IMR-90 (cell line): ENCODE measurements around the gene ADAP1. TPM values are rescaled to one million over a fixed set of nuclear protein-coding genes. Genes with fewer than 3 reads are reported as not detected.

ENCODE experiments used
- ATAC-seq: fragments of 200-7000 bp; cut with Tn5 transposase; 2 replicates; pipeline ENCODE4 v1.9.1; 2020; ENCODE audit warnings: low read depth, mild to moderate bottlenecking, moderate library complexity
- BruUV-seq: library from RNA; stranded (reverse); fragments of 400-500 nt; replicated peaks from 2 replicates; lab custom pipeline; 2021; lab: Mats Ljungman, UMichigan
- CTCF ChIA-PET: fragments of 300-600 bp; formaldehyde crosslinking; extraction: SDS; loops from one replicate; lab custom pipeline; 2021; ENCODE audit warnings: antibody characterized with exemption; lab: Yijun Ruan, JAX
- POLR2A ChIA-PET: fragments of 300-600 bp; sonication (Branson Sonifier 250); formaldehyde crosslinking; loops from one replicate; lab custom pipeline; 2022; ENCODE audit warnings: antibody characterized with exemption; ENCODE audit not compliant: unreplicated experiment; lab: Charles Lee
- DNase-seq: peaks from one replicate; pipeline ENCODE4 v3.0.0; 2013
- H2AFZ ChIP-seq: replicated peaks from 2 replicates; pipeline ENCODE3; 2013; ENCODE audit warnings: low read length, mild to moderate bottlenecking; ENCODE audit not compliant: poor library complexity
- H2AK5ac ChIP-seq: 2 replicates; pipeline ENCODE4 v1.6.1; 2013; ENCODE audit warnings: low read depth, low read length, inconsistent platforms
- H2AK9ac ChIP-seq: replicated peaks from 2 replicates; pipeline ENCODE3; 2013; ENCODE audit warnings: mild to moderate bottlenecking, low read depth, low read length, moderate library complexity; ENCODE audit not compliant: poor library complexity
- H2BK120ac ChIP-seq: 2 replicates; pipeline ENCODE4 v1.6.1; 2013; ENCODE audit warnings: low read depth, low read length, inconsistent platforms
- H2BK15ac ChIP-seq: 3 replicates; pipeline ENCODE4 v1.6.1; 2013; ENCODE audit warnings: low read depth, low read length, inconsistent platforms
- H2BK20ac ChIP-seq: 2 replicates; pipeline ENCODE4 v1.6.1; 2013; ENCODE audit warnings: low read depth, mild to moderate bottlenecking, inconsistent platforms, low read length, moderate library complexity
- H2BK5ac ChIP-seq: 2 replicates; pipeline ENCODE4 v1.6.1; 2013; ENCODE audit warnings: mild to moderate bottlenecking, low read depth, low read length, inconsistent platforms; ENCODE audit not compliant: poor library complexity, severe bottlenecking
- H3K14ac ChIP-seq: replicated peaks from 2 replicates; pipeline ENCODE4 v1.6.1; 2013; ENCODE audit warnings: low read depth, low read length, inconsistent platforms
- H3K18ac ChIP-seq: 2 replicates; pipeline ENCODE4 v1.6.1; 2013; ENCODE audit warnings: low read depth, low read length, control low read depth
- H3K23ac ChIP-seq: 2 replicates; pipeline ENCODE4 v1.6.1; 2013; ENCODE audit warnings: low read depth, low read length, inconsistent platforms
- H3K27ac ChIP-seq: 2 replicates; pipeline ENCODE4 v1.5.1; 2013; ENCODE audit warnings: mild to moderate bottlenecking, control low read depth, low read length; ENCODE audit not compliant: insufficient read depth
- H3K27me3 ChIP-seq: 2 replicates; pipeline ENCODE4 v1.6.1; 2013; ENCODE audit warnings: low read length; ENCODE audit not compliant: control insufficient read depth, insufficient read depth
- H3K36me3 ChIP-seq: 2 replicates; pipeline ENCODE4 v1.6.1; 2013; ENCODE audit warnings: low read length, mixed read lengths; ENCODE audit not compliant: control insufficient read depth, insufficient read depth
- H3K4ac ChIP-seq: 2 replicates; pipeline ENCODE4 v1.6.1; 2013; ENCODE audit warnings: low read depth, low read length, inconsistent platforms
- H3K4me1 ChIP-seq: 2 replicates; pipeline ENCODE4 v1.6.1; 2013; ENCODE audit warnings: low read length, mixed read lengths; ENCODE audit not compliant: control insufficient read depth, insufficient read depth
- H3K4me2 ChIP-seq: 2 replicates; pipeline ENCODE4 v1.6.1; 2013; ENCODE audit warnings: low read depth, mild to moderate bottlenecking, control low read depth, low read length, moderate library complexity
- H3K4me3 ChIP-seq: 2 replicates; pipeline ENCODE4 v1.5.1; 2013; ENCODE audit warnings: low read depth, mild to moderate bottlenecking, control low read depth, low read length, moderate library complexity; ENCODE audit not compliant: insufficient read depth
- H3K56ac ChIP-seq: 2 replicates; pipeline ENCODE4 v1.6.1; 2013; ENCODE audit warnings: low read length, inconsistent platforms; ENCODE audit not compliant: insufficient read depth; ENCODE audit errors: extremely low read depth
- H3K79me1 ChIP-seq, 2 experiments: 2 replicates each; pipeline ENCODE4 v1.6.1; 2013; ENCODE audit warnings: low read length in 2 of 2, inconsistent platforms in 1 of 2, low read depth in 1 of 2
- H3K9ac ChIP-seq: 2 replicates; pipeline ENCODE4 v1.6.1; 2013; ENCODE audit warnings: low read depth, low read length, control low read depth
- H3K9me1 ChIP-seq: 2 replicates; pipeline ENCODE4 v1.6.1; 2013; ENCODE audit warnings: low read length, inconsistent platforms; ENCODE audit not compliant: insufficient read depth
- H3K9me3 ChIP-seq: 2 replicates; pipeline ENCODE4 v1.6.1; 2013; ENCODE audit warnings: low read length; ENCODE audit not compliant: control insufficient read depth, insufficient read depth
- H4K20me1 ChIP-seq: 2 replicates; pipeline ENCODE4 v1.6.1; 2013; ENCODE audit warnings: low read length, inconsistent platforms; ENCODE audit not compliant: insufficient read depth
- H4K5ac ChIP-seq: 2 replicates; pipeline ENCODE4 v1.6.1; 2013; ENCODE audit warnings: mild to moderate bottlenecking, low read depth, low read length, control low read depth
- H4K8ac ChIP-seq, 2 experiments: 2 replicates each; pipeline ENCODE4 v1.6.1; 2013; ENCODE audit warnings: low read depth in 2 of 2, low read length in 2 of 2, control low read depth in 1 of 2, inconsistent platforms in 1 of 2
- H4K91ac ChIP-seq: 2 replicates; pipeline ENCODE4 v1.6.1; 2013; ENCODE audit warnings: low read depth, low read length, inconsistent platforms; ENCODE audit not compliant: insufficient read depth
- CHD1 ChIP-seq: IDR thresholded peaks from 2 replicates; pipeline ENCODE4 v1.6.1; 2012; ENCODE audit warnings: low read depth, low read length, improper control_type of control experiment
- CTCF ChIP-seq: conservative IDR thresholded peaks from 2 replicates; pipeline ENCODE4 v1.5.1; 2012; ENCODE audit warnings: mild to moderate bottlenecking, low read depth, low read length, improper control_type of control experiment
- ELK1 ChIP-seq: fragments of 150-350 bp; IDR thresholded peaks from 2 replicates; pipeline ENCODE4 v1.6.1; 2016; ENCODE audit warnings: low read depth, mild to moderate bottlenecking, low read length, moderate library complexity, borderline replicate concordance
- FOS ChIP-seq: fragments of 150-350 bp; IDR thresholded peaks from 2 replicates; pipeline ENCODE4 v1.6.1; 2016; ENCODE audit warnings: low read depth, low read length
- MAZ ChIP-seq: IDR thresholded peaks from 2 replicates; pipeline ENCODE4 v1.6.1; 2012; ENCODE audit warnings: low read depth, mild to moderate bottlenecking, low read length, improper control_type of control experiment, moderate library complexity, borderline replicate concordance
- MXI1 ChIP-seq: IDR thresholded peaks from 2 replicates; pipeline ENCODE4 v1.6.1; 2012; ENCODE audit warnings: low read depth, mild to moderate bottlenecking, low read length, moderate library complexity, borderline replicate concordance
- NFE2L2 ChIP-seq: fragments of 150-350 bp; IDR thresholded peaks from 2 replicates; pipeline ENCODE4 v1.6.1; 2016; ENCODE audit warnings: low read depth, mild to moderate bottlenecking, low read length
- POLR2A ChIP-seq: IDR thresholded peaks from 2 replicates; pipeline ENCODE4 v1.6.1; 2012; ENCODE audit warnings: mild to moderate bottlenecking, low read depth, low read length
- RAD21 ChIP-seq: IDR thresholded peaks from 2 replicates; pipeline ENCODE4 v1.6.1; 2012; ENCODE audit warnings: low read length, improper control_type of control experiment
- RCOR1 ChIP-seq: IDR thresholded peaks from 2 replicates; pipeline ENCODE4 v1.6.1; 2012; ENCODE audit warnings: mild to moderate bottlenecking, low read length, improper control_type of control experiment; ENCODE audit not compliant: insufficient replicate concordance
- SMC3 ChIP-seq: fragments of 150-350 bp; IDR thresholded peaks from 2 replicates; pipeline ENCODE4 v1.6.1; 2016; ENCODE audit warnings: low read depth, mild to moderate bottlenecking, antibody characterized with exemption, low read length, moderate library complexity
- WGBS, 2 experiments: methylation state at CpG; one replicate each; pipeline versions ENCODE4 v1.1.5 to v1.1.7; 2013; ENCODE audit warnings: missing lambda C conversion rate in 2 of 2; ENCODE audit not compliant: insufficient read length in 1 of 2; ENCODE audit errors: extremely low coverage in 2 of 2; 5-methylcytosine and 5-hydroxymethylcytosine counted together
- dilution Hi-C: fragments of 300-500 bp; cut with HindIII; formaldehyde crosslinking; loops from one replicate; pipeline ENCODE4 v1.14.3; 2018; ENCODE audit warnings: low sequenced_read_pairs; ENCODE audit not compliant: unreplicated experiment
- in situ Hi-C: fragments of 300-500 bp; cut with MboI; formaldehyde crosslinking; loops from 3 replicates; pipeline ENCODE4 v1.14.3; 2019; ENCODE audit warnings: low sequenced_read_pairs, inconsistent platforms, mixed read lengths
- intact Hi-C: fragments of 100-400 bp; cut with micrococcal nuclease; formaldehyde crosslinking; loops from 2 replicates; pipeline ENCODE4 v1.10.0; 2022
- polyA plus RNA-seq, 3 experiments: library from polyadenylated mRNA; depleted of rRNA; stranded (reverse); fragments of >200 nt; gene quantifications; 2 replicates each; pipeline ENCODE4 v1.2.3, GENCODE V29; 2012; ENCODE audit warnings: low replicate concordance in 1 of 3
- total RNA-seq: library from RNA; depleted of rRNA; stranded (reverse); fragments of >200 nt; gene quantifications from 2 replicates; pipeline ENCODE4 v1.2.3, GENCODE V29; 2012

ADAP1 gene
- total and polyA plus RNA-seq, 2 of the 4 experiments (the other 2 are of a cell fraction): 1.4 to 2.0 TPM

- Histone ChIP-seq H3K9me1 (no peaks in the 10 kb centered on the region), H2BK15ac (no peak overlapping the region), H2AK5ac (no peak overlapping the region), H3K9me3 (no peaks in the 10 kb centered on the region), H3K36me3 (no peaks in the 10 kb centered on the region), H3K4ac (no peak overlapping the region), H3K14ac (no peak overlapping the region), H2AFZ (peak overlapping the region; percentile 43), H3K79me1 (no peaks in the 10 kb centered on the region), H4K8ac (no peak overlapping the region), H2AK9ac (no peak overlapping the region), H3K9ac (no peak overlapping the region), H3K4me3 (no peak overlapping the region), H3K23ac (no peak overlapping the region), H3K27me3 (peaks cover 6% of the 10 kb centered on the region), H4K20me1 (no peaks in the 10 kb centered on the region), H3K56ac (no peak overlapping the region), H2BK20ac (no peak overlapping the region), H2BK5ac (no peak overlapping the region), H4K5ac (no peak overlapping the region), H3K18ac (no peak overlapping the region), H4K91ac (no peak overlapping the region), H3K4me2 (no peak overlapping the region), H3K27ac (no peak overlapping the region), H2BK120ac (no peak overlapping the region), H3K4me1 (no peaks in the 10 kb centered on the region)
- POLR2A ChIA-PET: no interaction called here
- dilution Hi-C loops (no loop called here), in situ Hi-C loops (no loop called here), intact Hi-C loops (no loop called here)
- DNase-seq (no peak), ATAC-seq (no peak)
- no TSS peak for BruUV-seq
- TF ChIP-seq CTCF (no peak), SMC3 (no peak), RCOR1 (no peak), MXI1 (no peak), RAD21 (no peak), MAZ (no peak), NFE2L2 (no peak), POLR2A (no peak), ELK1 (no peak), FOS (no peak), CHD1 (no peak)
- CTCF ChIA-PET: no interaction called here
- 97% methylated on average over 17 of the region's 27 CpGs; no CpG with 5 or more reads in 1 of the 2 experiments for WGBS, 2 experiments
Measured at GRCh38 chr7:938546-939185, 15.8 kb downstream of the ADAP1 start.
